Ishikawa (cell line): ENCODE measurements around the gene PMM1.

Experiments
- CEBPB ChIP-seq: IDR thresholded peaks from 2 replicates; pipeline ENCODE4 v1.6.1; 2012
- CREB1 ChIP-seq: IDR thresholded peaks from 2 replicates; pipeline ENCODE4 v1.6.1; 2012; ENCODE audit warnings: low read depth
- EGR1 ChIP-seq: IDR thresholded peaks from 2 replicates; pipeline ENCODE4 v1.6.1; 2012
- EP300 ChIP-seq: IDR thresholded peaks from 2 replicates; pipeline ENCODE4 v1.6.1; 2012; ENCODE audit warnings: borderline replicate concordance
- FOXM1 ChIP-seq: IDR thresholded peaks from 2 replicates; pipeline ENCODE4 v1.6.1; 2012; ENCODE audit warnings: low read depth, borderline replicate concordance
- MAX ChIP-seq: IDR thresholded peaks from 2 replicates; pipeline ENCODE4 v1.6.1; 2012
- NFIC ChIP-seq: IDR thresholded peaks from 2 replicates; pipeline ENCODE4 v1.6.1; 2012
- RAD21 ChIP-seq: IDR thresholded peaks from 2 replicates; pipeline ENCODE4 v1.6.1; 2012; ENCODE audit warnings: low read depth
- TAF1 ChIP-seq: IDR thresholded peaks from 2 replicates; pipeline ENCODE4 v1.6.1; 2012; ENCODE audit warnings: low read depth, mild to moderate bottlenecking
- TCF12 ChIP-seq: IDR thresholded peaks from 2 replicates; pipeline ENCODE4 v1.6.1; 2012; ENCODE audit warnings: low read depth
- TEAD4 ChIP-seq: IDR thresholded peaks from 2 replicates; pipeline ENCODE4 v1.6.1; 2012
- YY1 ChIP-seq: IDR thresholded peaks from 2 replicates; pipeline ENCODE4 v1.6.1; 2012; ENCODE audit warnings: low read depth
- ZBTB7A ChIP-seq: IDR thresholded peaks from 2 replicates; pipeline ENCODE4 v1.6.1; 2012; ENCODE audit warnings: low read depth
- TF ChIP-seq, protein P1 (sequence below): IDR thresholded peaks from 2 replicates; pipeline ENCODE4 v1.6.1; 2012; ENCODE audit warnings: low read depth, mild to moderate bottlenecking
- TF ChIP-seq, protein P2 (sequence below): IDR thresholded peaks from 2 replicates; pipeline ENCODE4 v1.6.1; 2012

The PMM1 gene

DNA sequence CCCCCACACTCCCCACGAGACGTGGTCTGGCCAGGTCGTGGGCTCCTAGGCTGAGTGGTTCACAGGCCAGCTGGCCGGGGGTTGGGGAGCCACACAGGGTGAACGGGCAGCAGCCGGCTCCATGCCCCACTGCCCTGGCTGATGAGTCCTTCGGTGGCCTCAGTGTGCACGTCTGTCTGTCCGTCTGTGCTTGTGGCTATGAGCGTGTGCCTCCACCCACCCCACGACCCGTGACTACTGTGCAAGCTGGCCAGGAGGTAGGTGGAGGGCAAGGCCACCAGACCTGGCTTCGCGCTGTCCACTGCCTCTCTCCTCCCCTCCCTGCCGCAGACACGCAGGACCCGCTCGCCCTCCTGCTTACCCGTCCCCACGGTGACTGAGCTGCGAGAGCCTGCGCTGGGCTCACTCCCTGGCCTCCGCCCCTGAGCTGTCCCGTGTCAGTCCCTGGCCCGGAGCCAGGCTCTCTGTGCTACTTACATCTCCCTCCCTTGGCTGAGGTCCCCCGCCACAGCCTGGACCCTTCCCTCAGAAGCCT lies 14.7 kb downstream of the PMM1 start:
- TF ChIP-seq YY1 (no peak), CEBPB (no peak), CREB1 (no peak), FOXM1 (no peak), ZBTB7A (no peak), RAD21 (no peak), MAX (no peak), TAF1 (no peak), EP300 (no peak), TEAD4 (no peak), NFIC (no peak), TCF12 (no peak), EGR1 (no peak)
- TF ChIP-seq, protein P1, sequence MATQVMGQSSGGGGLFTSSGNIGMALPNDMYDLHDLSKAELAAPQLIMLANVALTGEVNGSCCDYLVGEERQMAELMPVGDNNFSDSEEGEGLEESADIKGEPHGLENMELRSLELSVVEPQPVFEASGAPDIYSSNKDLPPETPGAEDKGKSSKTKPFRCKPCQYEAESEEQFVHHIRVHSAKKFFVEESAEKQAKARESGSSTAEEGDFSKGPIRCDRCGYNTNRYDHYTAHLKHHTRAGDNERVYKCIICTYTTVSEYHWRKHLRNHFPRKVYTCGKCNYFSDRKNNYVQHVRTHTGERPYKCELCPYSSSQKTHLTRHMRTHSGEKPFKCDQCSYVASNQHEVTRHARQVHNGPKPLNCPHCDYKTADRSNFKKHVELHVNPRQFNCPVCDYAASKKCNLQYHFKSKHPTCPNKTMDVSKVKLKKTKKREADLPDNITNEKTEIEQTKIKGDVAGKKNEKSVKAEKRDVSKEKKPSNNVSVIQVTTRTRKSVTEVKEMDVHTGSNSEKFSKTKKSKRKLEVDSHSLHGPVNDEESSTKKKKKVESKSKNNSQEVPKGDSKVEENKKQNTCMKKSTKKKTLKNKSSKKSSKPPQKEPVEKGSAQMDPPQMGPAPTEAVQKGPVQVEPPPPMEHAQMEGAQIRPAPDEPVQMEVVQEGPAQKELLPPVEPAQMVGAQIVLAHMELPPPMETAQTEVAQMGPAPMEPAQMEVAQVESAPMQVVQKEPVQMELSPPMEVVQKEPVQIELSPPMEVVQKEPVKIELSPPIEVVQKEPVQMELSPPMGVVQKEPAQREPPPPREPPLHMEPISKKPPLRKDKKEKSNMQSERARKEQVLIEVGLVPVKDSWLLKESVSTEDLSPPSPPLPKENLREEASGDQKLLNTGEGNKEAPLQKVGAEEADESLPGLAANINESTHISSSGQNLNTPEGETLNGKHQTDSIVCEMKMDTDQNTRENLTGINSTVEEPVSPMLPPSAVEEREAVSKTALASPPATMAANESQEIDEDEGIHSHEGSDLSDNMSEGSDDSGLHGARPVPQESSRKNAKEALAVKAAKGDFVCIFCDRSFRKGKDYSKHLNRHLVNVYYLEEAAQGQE: no peak
- TF ChIP-seq, protein P2, sequence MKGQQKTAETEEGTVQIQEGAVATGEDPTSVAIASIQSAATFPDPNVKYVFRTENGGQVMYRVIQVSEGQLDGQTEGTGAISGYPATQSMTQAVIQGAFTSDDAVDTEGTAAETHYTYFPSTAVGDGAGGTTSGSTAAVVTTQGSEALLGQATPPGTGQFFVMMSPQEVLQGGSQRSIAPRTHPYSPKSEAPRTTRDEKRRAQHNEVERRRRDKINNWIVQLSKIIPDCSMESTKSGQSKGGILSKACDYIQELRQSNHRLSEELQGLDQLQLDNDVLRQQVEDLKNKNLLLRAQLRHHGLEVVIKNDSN: no peak

GRCh38 chr22:41573677-41574076 lies 16.0 kb downstream of the PMM1 start:
- TF ChIP-seq CEBPB (no peak), TAF1 (no peak), TEAD4 (no peak), NFIC (no peak), EP300 (no peak), RAD21 (no peak), YY1 (no peak), ZBTB7A (no peak), FOXM1 (no peak), CREB1 (no peak), TCF12 (no peak), EGR1 (no peak), MAX (no peak)
- TF ChIP-seq, protein P1: no peak
- TF ChIP-seq, protein P2: no peak

DNA sequence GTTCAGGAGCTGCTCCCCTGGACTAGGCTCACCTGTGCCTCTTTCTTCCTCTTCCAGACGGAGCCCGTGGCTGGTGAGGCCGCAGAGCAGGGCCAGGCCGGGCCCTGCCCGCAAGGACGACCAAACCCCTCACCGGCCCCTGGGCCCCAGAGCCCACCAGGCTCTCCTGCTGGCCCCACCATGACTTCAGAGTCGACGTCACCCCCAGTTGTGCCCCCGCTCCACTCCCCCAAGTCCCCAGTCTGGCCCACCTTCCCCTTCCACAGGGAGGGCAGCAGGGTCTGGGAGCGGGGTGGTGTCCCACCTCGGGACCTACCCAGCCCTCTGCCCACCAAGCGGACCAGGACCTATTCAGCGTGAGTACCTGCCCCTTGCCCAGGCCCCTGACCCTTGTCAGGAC lies 17.9 kb downstream of the PMM1 start:
- no peak for TF ChIP-seq ZBTB7A

- TF ChIP-seq RAD21 (no peak), NFIC (no peak), TEAD4 (no peak), ZBTB7A (no peak), EP300 (no peak), YY1 (no peak), TAF1 (no peak), FOXM1 (no peak), CREB1 (no peak)
- TF ChIP-seq, protein P1: no peak
Measured at GRCh38 chr22:41570221-41570620, 19.4 kb downstream of the PMM1 start.

DNA sequence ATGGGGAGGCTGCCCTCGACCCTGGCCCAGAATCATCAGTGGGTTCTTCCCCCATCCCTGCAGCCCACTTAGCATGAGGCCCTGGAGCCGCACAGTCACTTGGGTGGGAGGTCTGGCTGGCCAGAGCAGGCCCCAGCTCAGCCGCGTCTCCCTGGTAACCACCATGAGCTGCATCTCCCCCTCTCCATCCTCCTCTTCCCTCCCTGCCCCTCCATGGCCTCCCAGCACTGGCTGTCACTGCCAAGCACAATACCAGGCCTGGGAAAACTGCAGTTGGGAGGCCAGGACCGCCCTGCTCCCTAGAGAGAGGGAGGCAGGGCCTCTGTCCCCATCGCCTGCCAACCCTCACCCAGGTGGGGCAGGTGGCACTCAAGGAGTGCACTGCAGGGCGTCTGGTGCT lies 20.8 kb downstream of the PMM1 start:
- TF ChIP-seq TCF12 (no peak), CEBPB (no peak), YY1 (no peak), TAF1 (no peak), CREB1 (no peak), RAD21 (no peak)
- TF ChIP-seq, protein P2: no peak
